HEK293 (cell line): ENCODE data around the gene RABL3.

Source experiments
- CTCF ChIA-PET: fragments of 350-600 bp; formaldehyde crosslinking; extraction: SDS; loops from one replicate; lab custom pipeline; 2021; ENCODE audit warnings: antibody characterized with exemption; lab: Yijun Ruan, JAX
- POLR2A ChIA-PET: fragments of 300-600 bp; formaldehyde crosslinking; extraction: SDS; loops from one replicate; lab custom pipeline; 2020; ENCODE audit warnings: antibody characterized with exemption, inconsistent platforms; lab: Yijun Ruan, JAX
- H3K27ac ChIP-seq: fragments of 200-500 bp; sonication (Bioruptor generic); 2 replicates; pipeline ENCODE4 v1.5.1; 2014; ENCODE audit warnings: low read depth, low read length, control low read depth, inconsistent platforms; ENCODE audit errors: extremely low read depth
- H3K36me3 ChIP-seq, 2 experiments: fragments of 200-500 bp in 1 of 2; sonication (Bioruptor generic) in 1 of 2; 1 replicate in 1 of 2; 2 replicates in 1 of 2; pipeline ENCODE4 v1.5.1; 2014 to 2017; ENCODE audit warnings: inconsistent platforms in 2 of 2, low read length in 2 of 2; ENCODE audit not compliant: control insufficient read depth in 2 of 2, insufficient read depth in 1 of 2
- H3K4me1 ChIP-seq: fragments of 200-500 bp; sonication (Bioruptor generic); 2 replicates; pipeline ENCODE4 v1.5.1; 2014; ENCODE audit warnings: mild to moderate bottlenecking, low read length, inconsistent platforms; ENCODE audit not compliant: control insufficient read depth, insufficient read depth
- H3K4me3 ChIP-seq: 2 replicates; pipeline ENCODE4 v1.5.1; 2011; ENCODE audit warnings: low read depth, mild to moderate bottlenecking, control low read depth, low read length, moderate library complexity
- H3K9me3 ChIP-seq: fragments of 200-500 bp; sonication (Bioruptor generic); 2 replicates; pipeline ENCODE4 v1.5.1; 2014; ENCODE audit warnings: low read depth, low read length, inconsistent platforms; ENCODE audit not compliant: control insufficient read depth, insufficient read depth
- BCL11A ChIP-seq: fragments of 450-650 bp; formaldehyde crosslinking; IDR thresholded peaks from 2 replicates; pipeline ENCODE4 v1.5.1; 2016; ENCODE audit warnings: low read depth, missing biosample characterization, missing genetic modification characterization
- CTCF ChIP-seq: fragments of 450-650 bp; formaldehyde crosslinking; IDR thresholded peaks from 2 replicates; pipeline ENCODE4 v1.5.1; 2016; ENCODE audit warnings: missing biosample characterization, missing genetic modification characterization
- GFI1B ChIP-seq: fragments of 450-650 bp; formaldehyde crosslinking; IDR thresholded peaks from 2 replicates; pipeline ENCODE4 v1.5.1; 2016; ENCODE audit warnings: missing biosample characterization, missing genetic modification characterization
- KLF1 ChIP-seq: fragments of 450-650 bp; formaldehyde crosslinking; IDR thresholded peaks from 2 replicates; pipeline ENCODE4 v1.5.1; 2016; ENCODE audit warnings: missing biosample characterization, missing genetic modification characterization
- PATZ1 ChIP-seq: fragments of 450-650 bp; formaldehyde crosslinking; IDR thresholded peaks from 2 replicates; pipeline ENCODE4 v1.5.1; 2016; ENCODE audit warnings: missing biosample characterization, missing genetic modification characterization
- PBX3 ChIP-seq: sonication (generic); formaldehyde crosslinking; IDR thresholded peaks from 2 replicates; pipeline ENCODE4 v1.8.1; 2022; ENCODE audit warnings: mild to moderate bottlenecking, moderate library complexity, missing genetic modification reagents
- PRDM1 ChIP-seq: fragments of 450-650 bp; formaldehyde crosslinking; IDR thresholded peaks from 2 replicates; pipeline ENCODE4; 2016; ENCODE audit warnings: missing biosample characterization, missing genetic modification characterization
- WT1 ChIP-seq: fragments of 450-650 bp; formaldehyde crosslinking; IDR thresholded peaks from 2 replicates; pipeline ENCODE4 v1.5.1; 2016; ENCODE audit warnings: missing biosample characterization, missing genetic modification characterization
- ZBTB48 ChIP-seq: fragments of 450-650 bp; formaldehyde crosslinking; IDR thresholded peaks from 2 replicates; pipeline ENCODE4 v1.5.1; 2016; ENCODE audit warnings: missing biosample characterization, missing genetic modification characterization
- ZEB2 ChIP-seq: fragments of 450-650 bp; formaldehyde crosslinking; IDR thresholded peaks from 2 replicates; pipeline ENCODE4 v1.5.1; 2016; ENCODE audit warnings: missing biosample characterization, missing genetic modification characterization
- ZFHX2 ChIP-seq: fragments of 450-650 bp; formaldehyde crosslinking; conservative IDR thresholded peaks from 2 replicates; pipeline ENCODE4 v1.5.1; 2016; ENCODE audit warnings: missing biosample characterization, missing genetic modification characterization
- ZFP37 ChIP-seq: fragments of 450-650 bp; formaldehyde crosslinking; IDR thresholded peaks from 2 replicates; pipeline ENCODE4 v1.5.1; 2016; ENCODE audit warnings: missing biosample characterization, missing genetic modification characterization
- ZNF121 ChIP-seq: fragments of 450-650 bp; formaldehyde crosslinking; IDR thresholded peaks from 2 replicates; pipeline ENCODE4 v1.5.1; 2016; ENCODE audit warnings: missing biosample characterization, missing genetic modification characterization
- ZNF133 ChIP-seq: fragments of 450-650 bp; formaldehyde crosslinking; IDR thresholded peaks from 2 replicates; pipeline ENCODE4 v1.5.1; 2016; ENCODE audit warnings: missing biosample characterization, missing genetic modification characterization
- ZNF184 ChIP-seq: fragments of 450-650 bp; IDR thresholded peaks from 2 replicates; pipeline ENCODE4 v1.5.1; 2018; ENCODE audit warnings: missing biosample characterization, mild to moderate bottlenecking, missing genetic modification characterization
- ZNF214 ChIP-seq: fragments of 450-650 bp; formaldehyde crosslinking; IDR thresholded peaks from 2 replicates; pipeline ENCODE4 v1.5.1; 2017; ENCODE audit warnings: missing biosample characterization, mild to moderate bottlenecking, missing genetic modification characterization, borderline replicate concordance
- ZNF366 ChIP-seq: fragments of 450-650 bp; formaldehyde crosslinking; conservative IDR thresholded peaks from 2 replicates; pipeline ENCODE4 v1.5.1; 2016; ENCODE audit warnings: missing biosample characterization, missing genetic modification characterization
- ZNF514 ChIP-seq: fragments of 450-650 bp; formaldehyde crosslinking; IDR thresholded peaks from 2 replicates; pipeline ENCODE4 v1.5.1; 2016; ENCODE audit warnings: missing biosample characterization, missing genetic modification characterization
- ZNF521 ChIP-seq: fragments of 450-650 bp; formaldehyde crosslinking; IDR thresholded peaks from 2 replicates; pipeline ENCODE4 v1.5.1; 2017; ENCODE audit warnings: missing biosample characterization, mild to moderate bottlenecking, missing genetic modification characterization
- ZNF544 ChIP-seq: fragments of 450-650 bp; formaldehyde crosslinking; IDR thresholded peaks from 2 replicates; pipeline ENCODE4 v1.5.0; 2017; ENCODE audit warnings: missing biosample characterization, missing genetic modification characterization
- ZNF558 ChIP-seq: fragments of 450-650 bp; formaldehyde crosslinking; IDR thresholded peaks from 2 replicates; pipeline ENCODE4 v1.5.1; 2016; ENCODE audit warnings: missing biosample characterization, missing genetic modification characterization
- ZNF585B ChIP-seq: fragments of 450-650 bp; formaldehyde crosslinking; IDR thresholded peaks from 2 replicates; pipeline ENCODE4 v1.5.1; 2016; ENCODE audit warnings: missing biosample characterization, missing genetic modification characterization
- ZNF654 ChIP-seq: fragments of 450-650 bp; formaldehyde crosslinking; IDR thresholded peaks from 2 replicates; pipeline ENCODE4 v1.5.1; 2016; ENCODE audit warnings: low read depth, missing biosample characterization, missing genetic modification characterization
- ZNF664 ChIP-seq: fragments of 450-650 bp; formaldehyde crosslinking; IDR thresholded peaks from 2 replicates; pipeline ENCODE4 v1.5.1; 2016; ENCODE audit warnings: missing biosample characterization, missing genetic modification characterization
- ZNF747 ChIP-seq: fragments of 450-650 bp; formaldehyde crosslinking; IDR thresholded peaks from 2 replicates; pipeline ENCODE4 v1.5.1; 2016; ENCODE audit warnings: missing biosample characterization, missing genetic modification characterization
- ZNF777 ChIP-seq: fragments of 450-650 bp; formaldehyde crosslinking; IDR thresholded peaks from 2 replicates; pipeline ENCODE4 v1.5.1; 2017; ENCODE audit warnings: missing biosample characterization, missing genetic modification characterization, borderline replicate concordance
- ZNF792 ChIP-seq: fragments of 450-650 bp; formaldehyde crosslinking; IDR thresholded peaks from 2 replicates; pipeline ENCODE4 v1.5.1; 2016; ENCODE audit warnings: missing biosample characterization, missing genetic modification characterization
- TF ChIP-seq, protein P1 (sequence below): fragments of 450-650 bp; formaldehyde crosslinking; IDR thresholded peaks from 2 replicates; pipeline ENCODE4 v1.5.1; 2016; ENCODE audit warnings: missing biosample characterization, missing genetic modification characterization
- TF ChIP-seq, protein P2 (sequence below): fragments of 450-650 bp; formaldehyde crosslinking; IDR thresholded peaks from 2 replicates; pipeline ENCODE4 v1.5.1; 2016; ENCODE audit warnings: missing biosample characterization, missing genetic modification characterization

RABL3 gene

DNA sequence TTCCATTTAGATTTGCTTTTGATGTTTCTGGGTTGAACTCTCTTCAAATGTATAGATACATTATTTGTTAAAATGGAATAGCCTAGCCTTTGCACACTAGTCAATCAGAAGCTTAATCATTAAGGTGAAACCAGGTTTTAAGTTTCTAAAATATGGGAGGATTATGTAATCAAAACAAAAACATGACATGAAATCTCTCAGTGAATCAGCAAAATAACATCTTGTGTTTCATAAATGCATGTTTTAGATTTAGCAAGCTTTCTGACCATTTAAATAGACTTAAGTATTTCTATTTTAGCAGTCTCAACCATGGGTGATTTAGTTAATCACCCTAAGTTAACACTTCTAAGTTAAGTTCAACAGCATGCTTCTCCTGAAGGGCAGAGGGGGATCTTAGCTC, 11.5 kb upstream of the RABL3 start:
- CTCF ChIA-PET: interaction anchor here (1.2 kb wide), 1 partner anchor 42 kb away, joined by 4 read pairs; no protein-coding TSS in a partner anchor
- POLR2A ChIA-PET: no interaction called here
- no peak overlapping the region for H3K27ac ChIP-seq
- no peaks in the 10 kb centered on the region for H3K4me1 ChIP-seq
- H3K9me3 ChIP-seq: no peaks in the 10 kb centered on the region
- TF ChIP-seq ZNF654 (tag by site-specific recombination) (no peak), ZBTB48 (tag by site-specific recombination) (no peak), ZNF747 (no peak), ZNF184 (no peak), PATZ1 (tag by site-specific recombination) (no peak), ZNF121 (tag by site-specific recombination) (no peak), ZNF214 (tag by site-specific recombination) (no peak), GFI1B (tag by site-specific recombination) (no peak), ZNF544 (tag by site-specific recombination) (no peak), ZEB2 (no peak), ZNF521 (no peak), BCL11A (tag by site-specific recombination) (no peak), CTCF (tag by site-specific recombination) (no peak), ZNF777 (tag by site-specific recombination) (no peak), ZFHX2 (tag by site-specific recombination) (no peak), ZNF133 (tag by site-specific recombination) (no peak)
- TF ChIP-seq, protein P1, sequence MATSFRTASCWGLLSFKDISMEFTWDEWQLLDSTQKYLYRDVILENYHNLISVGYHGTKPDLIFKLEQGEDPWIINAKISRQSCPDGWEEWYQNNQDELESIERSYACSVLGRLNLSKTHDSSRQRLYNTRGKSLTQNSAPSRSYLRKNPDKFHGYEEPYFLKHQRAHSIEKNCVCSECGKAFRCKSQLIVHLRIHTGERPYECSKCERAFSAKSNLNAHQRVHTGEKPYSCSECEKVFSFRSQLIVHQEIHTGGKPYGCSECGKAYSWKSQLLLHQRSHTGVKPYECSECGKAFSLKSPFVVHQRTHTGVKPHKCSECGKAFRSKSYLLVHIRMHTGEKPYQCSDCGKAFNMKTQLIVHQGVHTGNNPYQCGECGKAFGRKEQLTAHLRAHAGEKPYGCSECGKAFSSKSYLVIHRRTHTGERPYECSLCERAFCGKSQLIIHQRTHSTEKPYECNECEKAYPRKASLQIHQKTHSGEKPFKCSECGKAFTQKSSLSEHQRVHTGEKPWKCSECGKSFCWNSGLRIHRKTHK: no peak
- TF ChIP-seq, protein P2, sequence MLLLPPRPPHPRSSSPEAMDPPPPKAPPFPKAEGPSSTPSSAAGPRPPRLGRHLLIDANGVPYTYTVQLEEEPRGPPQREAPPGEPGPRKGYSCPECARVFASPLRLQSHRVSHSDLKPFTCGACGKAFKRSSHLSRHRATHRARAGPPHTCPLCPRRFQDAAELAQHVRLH (tag by site-specific recombination): no peak
- peaks cover 0 to 24% of the 10 kb centered on the region in 2 experiments; a peak in 2 of 3 replicates for H3K36me3 ChIP-seq
- H3K4me3 ChIP-seq: no peak overlapping the region

GRCh38 chr3:120752865-120753264, 10.5 kb upstream of the RABL3 start:
- Histone ChIP-seq H3K9me3 (no peaks in the 10 kb centered on the region), H3K36me3 (peaks cover 0 to 24% of the 10 kb centered on the region in 2 experiments; a peak in 2 of 3 replicates), H3K4me1 (no peaks in the 10 kb centered on the region), H3K27ac (no peak overlapping the region), H3K4me3 (no peak overlapping the region)
- CTCF ChIA-PET: no interaction called here
- TF ChIP-seq PRDM1: no peak
- no peak for TF ChIP-seq PBX3 (CRISPR knock-in tag)
- TF ChIP-seq ZNF792 (tag by site-specific recombination): no peak
- no peak for TF ChIP-seq ZNF585B (tag by site-specific recombination)
- TF ChIP-seq KLF1 (tag by site-specific recombination): no peak
- TF ChIP-seq ZFP37 (tag by site-specific recombination): no peak
- no peak for TF ChIP-seq ZNF664 (tag by site-specific recombination)
- no peak for TF ChIP-seq ZNF366
- TF ChIP-seq ZNF514: no peak
- TF ChIP-seq WT1: no peak
- TF ChIP-seq ZNF558 (tag by site-specific recombination): no peak
- POLR2A ChIA-PET: no interaction called here
